HK-2 (cell line): ENCODE data around the gene APRT.

Source experiments
- DNase-seq: peaks from one replicate; pipeline ENCODE4 v3.0.0-alpha.2; 2018; ENCODE audit not compliant: unreplicated experiment

Gene APRT

GRCh38 chr16:88822281-88823040 is 10.7 kb upstream of the APRT start:
- DNase-seq = no peak

- no peak for DNase-seq
Measured at GRCh38 chr16:88821168-88821850, 9.6 kb upstream of the APRT start.

GRCh38 chr16:88820385-88821025 is 8.8 kb upstream of the APRT start:
- no peak for DNase-seq

GRCh38 chr16:88819126-88819525 is 7.4 kb upstream of the APRT start:
- DNase-seq = no peak

GRCh38 chr16:88818575-88818874 is 6.8 kb upstream of the APRT start:
- DNase-seq = no peak

GRCh38 chr16:88817785-88818574 is 6.3 kb upstream of the APRT start:
- DNase-seq = no peak

- no peak for DNase-seq
Measured at GRCh38 chr16:88816736-88817535, 5.2 kb upstream of the APRT start.

- DNase-seq = peak; percentile 63
Measured at GRCh38 chr16:88815901-88816589, 4.3 kb upstream of the APRT start.

- no peak for DNase-seq
Measured at GRCh38 chr16:88815227-88815626, 3.5 kb upstream of the APRT start.

- DNase-seq = no peak
Measured at GRCh38 chr16:88814144-88814502, 2.4 kb upstream of the APRT start.

GRCh38 chr16:88813269-88814143 is 1.8 kb upstream of the APRT start:
- no peak for DNase-seq

- peak; percentile 39 for DNase-seq
Measured at GRCh38 chr16:88812513-88813268, 963 bp upstream of the APRT start.

- DNase-seq = peak; percentile 76
Measured at GRCh38 chr16:88810912-88811768, 588 bp downstream of the APRT start.

- DNase-seq = peak; percentile 65
Measured at GRCh38 chr16:88810166-88810911, 1.4 kb downstream of the APRT start.

GRCh38 chr16:88809676-88810165 is 2.0 kb downstream of the APRT start:
- DNase-seq = no peak

- no peak for DNase-seq
Measured at GRCh38 chr16:88809068-88809675, 2.6 kb downstream of the APRT start.
